Measurements from ENCODE around the gene CAMKMT.

CAMKMT gene

GRCh38 chr2:44706681-44707553 is 345.2 kb downstream of the CAMKMT start:
- no peak for DNase-seq

GRCh38 chr2:44707945-44708660 is 346.4 kb downstream of the CAMKMT start:
- DNase-seq = peak in 1 of 2 donors; percentile 30

- no peak for DNase-seq
These were observed 346.9 kb downstream of the CAMKMT start for GRCh38 chr2:44708661-44709000.

- DNase-seq = no peak
These were observed 351.4 kb downstream of the CAMKMT start for GRCh38 chr2:44713170-44713569.

- DNase-seq = no peak
These were observed 353.9 kb downstream of the CAMKMT start for GRCh38 chr2:44715671-44716081.

- no peak for DNase-seq
These were observed 354.4 kb downstream of the CAMKMT start for GRCh38 chr2:44716131-44716530.

- DNase-seq = no peak
These were observed 356.7 kb downstream of the CAMKMT start for GRCh38 chr2:44718431-44718830.

GRCh38 chr2:44719562-44719961 is 357.8 kb downstream of the CAMKMT start:
- no peak for DNase-seq

GRCh38 chr2:44722026-44722625 is 360.4 kb downstream of the CAMKMT start:
- DNase-seq = no peak

GRCh38 chr2:44723921-44724320 is 362.2 kb downstream of the CAMKMT start:
- DNase-seq = no peak

- no peak for DNase-seq
These were observed 368.8 kb downstream of the CAMKMT start for GRCh38 chr2:44730593-44730992.

GRCh38 chr2:44731505-44731904 is 369.8 kb downstream of the CAMKMT start:
- no peak for DNase-seq

GRCh38 chr2:44736270-44736942 is 374.7 kb downstream of the CAMKMT start:
- no peak for DNase-seq

- DNase-seq = no peak
These were observed 378.9 kb downstream of the CAMKMT start for GRCh38 chr2:44740678-44741077.

- DNase-seq = no peak
These were observed 379.8 kb downstream of the CAMKMT start for GRCh38 chr2:44741507-44741906.

GRCh38 chr2:44742057-44742456 is 380.3 kb downstream of the CAMKMT start:
- DNase-seq = no peak

- DNase-seq = no peak
These were observed 381.7 kb downstream of the CAMKMT start for GRCh38 chr2:44743473-44743872.

- no peak for DNase-seq
These were observed 383.5 kb downstream of the CAMKMT start for GRCh38 chr2:44744961-44745892.

- DNase-seq = no peak
These were observed 384.4 kb downstream of the CAMKMT start for GRCh38 chr2:44745922-44746766.

- no peak for DNase-seq
These were observed 385.3 kb downstream of the CAMKMT start for GRCh38 chr2:44746856-44747615.

All from bone marrow (tissue), 2 donors.